HG03045 (cell line): ENCODE measurements around the gene GPR25.

Source experiments
- ATAC-seq: cut with Tn5 transposase; IDR thresholded peaks from one replicate; pipeline ENCODE4 v1.9.1; 2021; ENCODE audit warnings: mild to moderate bottlenecking, moderate library complexity; ENCODE audit not compliant: unreplicated experiment

Gene GPR25

DNA sequence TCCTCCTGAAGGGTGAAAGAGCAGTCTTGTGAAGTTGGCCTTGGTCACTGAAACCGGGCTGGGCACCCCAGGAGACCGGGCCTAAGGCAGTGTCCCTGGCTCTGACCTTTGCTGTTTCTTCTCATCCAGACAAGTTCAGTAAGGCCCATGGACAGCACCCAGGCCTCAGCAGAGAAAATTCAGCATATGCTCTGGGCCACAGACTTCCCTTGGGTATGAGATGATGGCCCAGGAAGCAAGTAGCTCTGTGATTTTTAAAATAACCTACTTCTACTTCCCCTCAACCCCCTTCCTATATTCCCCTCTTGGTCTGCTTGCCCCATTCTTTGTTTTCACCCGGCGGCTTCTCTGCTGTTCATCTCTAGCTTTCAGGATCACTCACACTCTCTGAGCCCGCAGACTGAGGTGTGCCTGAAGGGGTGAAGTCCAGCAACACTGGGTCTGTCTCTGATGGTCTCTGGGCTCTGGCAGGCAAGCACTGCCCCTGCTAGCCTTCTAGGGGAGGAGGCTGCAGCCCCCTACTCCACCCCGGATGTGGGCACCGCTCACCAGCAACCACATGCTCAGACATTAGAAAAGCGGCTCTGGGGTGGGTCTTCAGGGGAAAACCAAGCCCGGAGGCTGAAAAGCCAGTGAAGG lies 2.9 kb upstream of the GPR25 start:
- ATAC-seq, result peak; percentile 58

DNA sequence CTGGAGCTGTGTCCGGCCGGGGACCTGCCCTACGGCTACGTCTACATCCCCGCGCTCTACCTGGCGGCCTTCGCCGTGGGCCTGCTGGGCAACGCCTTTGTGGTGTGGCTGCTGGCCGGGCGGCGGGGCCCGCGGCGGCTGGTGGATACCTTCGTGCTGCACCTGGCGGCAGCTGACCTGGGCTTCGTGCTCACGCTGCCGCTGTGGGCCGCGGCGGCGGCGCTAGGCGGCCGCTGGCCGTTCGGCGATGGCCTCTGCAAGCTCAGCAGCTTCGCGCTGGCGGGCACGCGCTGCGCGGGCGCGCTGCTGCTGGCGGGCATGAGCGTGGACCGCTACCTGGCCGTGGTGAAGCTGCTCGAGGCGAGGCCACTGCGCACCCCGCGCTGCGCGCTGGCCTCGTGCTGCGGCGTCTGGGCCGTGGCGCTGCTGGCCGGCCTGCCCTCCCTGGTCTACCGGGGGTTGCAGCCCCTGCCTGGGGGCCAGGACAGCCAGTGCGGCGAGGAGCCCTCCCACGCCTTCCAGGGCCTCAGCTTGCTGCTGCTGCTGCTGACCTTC lies 412 bp downstream of the GPR25 start:
- ATAC-seq, result no peak

GRCh38 chr1:200873671-200874397 lies 1.1 kb downstream of the GPR25 start:
- no peak for ATAC-seq

DNA sequence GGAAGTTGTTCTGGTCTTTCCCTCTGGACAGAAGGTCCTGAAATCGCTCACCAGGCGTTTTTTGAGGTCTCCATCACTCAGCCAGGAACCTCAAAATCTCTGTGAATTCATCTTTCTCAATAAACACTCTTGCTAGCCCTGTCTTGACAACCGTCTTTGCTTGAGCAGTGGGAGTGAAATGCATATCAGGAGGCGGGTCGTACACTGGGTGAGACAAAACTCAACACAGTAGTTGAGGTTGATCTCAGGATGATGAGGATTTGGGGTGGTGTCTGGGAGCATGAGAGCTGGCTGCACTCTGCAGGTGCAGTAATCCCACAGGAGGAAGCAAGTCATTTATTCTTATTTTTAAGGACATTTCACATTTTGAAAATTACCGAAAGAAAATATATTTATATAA lies 1.9 kb downstream of the GPR25 start:
- ATAC-seq, result no peak

DNA sequence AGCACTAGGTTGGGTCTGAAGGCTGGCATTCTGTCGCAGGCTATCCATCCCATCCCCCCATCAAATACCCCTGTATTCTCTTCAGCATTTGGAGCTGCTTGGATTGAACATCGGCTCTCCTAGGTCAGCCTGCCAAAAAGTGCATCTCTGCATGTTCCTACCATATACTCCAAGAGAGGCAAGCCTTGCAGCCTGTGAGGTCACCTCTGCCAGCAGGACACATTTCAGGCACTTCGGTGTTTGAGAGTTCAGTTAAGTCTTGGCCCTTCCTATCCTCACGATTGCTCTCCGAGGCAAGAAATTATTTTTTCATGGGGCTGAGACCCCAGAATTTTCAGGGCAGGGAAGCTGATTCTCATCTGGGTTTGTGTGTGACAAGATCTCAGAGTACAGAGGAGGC lies 2.6 kb downstream of the GPR25 start:
- ATAC-seq, result no peak

DNA sequence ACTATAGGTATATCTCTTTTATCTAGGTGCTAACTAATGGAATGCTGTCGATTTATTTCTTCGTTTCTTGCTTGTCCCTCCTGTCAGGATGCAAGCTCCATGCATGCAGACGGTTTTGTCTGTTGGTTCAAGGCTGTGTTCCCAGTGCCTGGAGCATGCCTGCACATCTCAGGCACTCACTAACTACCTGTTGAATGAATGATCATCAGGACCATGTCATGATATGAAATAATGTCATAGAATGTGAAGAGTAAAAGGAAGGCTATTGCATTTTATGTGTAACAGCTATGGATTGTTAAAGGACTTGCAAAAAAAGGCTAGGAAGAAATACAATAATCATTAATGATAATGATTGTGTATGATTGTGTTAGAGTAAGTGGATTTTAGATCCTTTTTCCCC lies 4.2 kb downstream of the GPR25 start:
- no peak for ATAC-seq

DNA sequence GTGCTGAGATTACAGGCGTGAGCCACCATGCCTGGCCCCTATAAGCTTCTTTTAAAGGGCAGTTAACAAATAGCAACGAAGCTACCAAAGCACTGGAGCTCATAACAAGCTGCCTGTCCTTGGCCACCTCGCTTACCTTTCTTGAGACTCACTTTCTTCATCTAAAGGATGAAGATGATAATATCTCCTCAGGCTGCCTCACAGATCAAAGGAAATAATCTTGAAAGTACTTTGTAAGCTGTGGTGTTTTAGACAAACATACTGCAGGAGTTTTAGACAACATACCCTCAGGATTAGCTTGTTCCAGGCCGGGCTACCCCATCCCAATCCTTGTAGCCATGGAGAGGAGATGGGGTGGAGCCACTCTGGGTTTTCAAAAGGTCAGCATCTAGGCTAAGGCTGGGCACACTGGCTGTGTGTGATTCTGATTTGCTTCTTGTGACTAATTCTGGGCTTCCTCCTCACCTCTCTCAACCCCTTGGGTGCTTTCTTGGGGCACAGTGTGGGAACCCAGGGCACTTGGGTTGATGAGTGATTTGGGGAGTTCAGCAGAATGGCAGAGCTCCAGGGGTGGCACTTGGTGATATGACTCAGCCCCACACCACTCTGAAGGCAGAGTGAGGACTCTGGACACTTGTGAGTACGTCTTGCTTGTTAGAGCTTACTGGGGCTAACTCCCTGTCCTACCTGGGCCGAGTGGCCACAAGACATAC lies 5.2 kb downstream of the GPR25 start:
- peak; percentile 41 for ATAC-seq

GRCh38 chr1:200880212-200880611 lies 7.4 kb downstream of the GPR25 start:
- peak; percentile 86 for ATAC-seq

- no peak for ATAC-seq
Observed at GRCh38 chr1:200883118-200883517, 10.3 kb downstream of the GPR25 start.

DNA sequence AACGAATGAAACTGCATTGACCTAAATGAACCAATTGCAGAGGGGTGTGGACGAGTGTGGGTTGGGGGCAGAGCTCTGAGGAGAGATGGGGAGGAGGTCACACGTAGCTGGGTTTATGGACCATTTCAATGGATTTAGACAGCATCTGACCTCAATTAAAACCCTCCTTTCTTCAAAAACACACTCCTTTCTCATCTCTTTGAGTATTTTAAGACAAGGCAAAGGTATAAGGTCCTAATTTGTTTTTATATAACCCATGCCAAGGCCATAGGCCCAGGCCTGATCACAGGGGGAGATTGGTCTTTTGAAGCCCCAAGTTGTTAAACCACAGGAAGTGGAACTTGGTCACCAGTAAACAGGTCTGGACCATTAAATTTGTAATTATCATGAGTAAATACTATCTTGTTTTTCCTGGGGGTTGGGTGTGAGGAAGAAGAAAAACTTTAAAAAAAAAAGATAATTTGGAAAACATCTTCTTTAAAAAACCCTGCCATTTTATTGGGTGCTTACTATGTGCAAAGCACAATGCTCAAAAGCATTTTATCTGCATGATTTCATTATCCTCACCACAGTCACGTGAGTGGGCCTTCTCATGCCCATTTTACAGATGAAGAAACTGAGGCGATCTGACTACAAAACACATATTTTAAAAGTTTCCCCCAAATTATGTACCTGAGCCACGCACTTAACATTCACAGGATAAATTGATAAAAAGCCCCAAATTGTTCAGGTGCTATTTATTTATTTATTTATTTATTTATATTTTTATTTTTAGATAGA lies 13.0 kb downstream of the GPR25 start:
- no peak for ATAC-seq

- no peak for ATAC-seq
Observed at GRCh38 chr1:200886594-200886993, 13.8 kb downstream of the GPR25 start.

GRCh38 chr1:200887036-200887435 lies 14.3 kb downstream of the GPR25 start:
- no peak for ATAC-seq

GRCh38 chr1:200887772-200888348 lies 15.1 kb downstream of the GPR25 start:
- no peak for ATAC-seq

DNA sequence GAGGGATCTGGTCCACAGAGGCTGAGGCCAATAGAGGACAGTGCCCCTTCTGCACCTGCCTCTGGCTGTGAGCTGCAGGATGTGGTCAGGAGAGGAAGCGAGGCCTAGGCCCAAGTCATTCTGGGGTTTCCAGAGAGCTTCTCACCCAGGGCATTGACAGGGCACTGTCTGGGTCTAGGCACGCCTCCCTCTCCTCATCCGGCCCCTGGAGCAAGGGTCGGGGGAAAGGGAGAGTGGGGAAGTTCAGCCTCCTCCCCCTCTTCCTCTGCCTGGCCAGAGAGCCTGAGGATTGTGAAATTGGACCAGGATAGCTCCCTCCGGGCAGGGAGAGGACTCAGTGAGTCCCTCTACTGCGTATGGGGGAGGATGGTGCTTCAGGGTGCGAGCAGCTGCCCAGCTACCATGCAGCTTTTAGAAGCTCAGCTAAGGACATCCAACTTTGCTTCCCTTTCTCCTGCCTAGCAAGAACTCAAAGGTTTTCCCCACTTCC lies 15.6 kb downstream of the GPR25 start:
- peak; percentile 88 for ATAC-seq

DNA sequence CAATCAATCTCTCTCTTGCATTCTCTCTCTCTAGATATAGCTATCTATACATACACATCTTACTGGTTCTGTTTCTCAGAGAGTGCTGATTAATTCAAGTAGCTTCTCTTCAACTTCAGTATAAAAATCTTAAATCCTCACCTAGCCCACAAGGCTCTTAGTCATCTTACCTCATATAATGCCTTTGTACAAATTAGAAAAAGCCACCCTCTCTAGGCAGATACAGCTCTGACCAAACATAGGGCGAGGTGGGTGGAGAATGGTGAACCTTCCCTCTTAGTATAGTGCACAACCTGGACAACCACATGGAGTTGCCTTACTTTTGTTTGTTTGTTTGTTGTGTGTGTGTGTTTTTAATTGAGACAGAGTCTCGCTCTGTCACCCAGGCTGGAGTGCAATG lies 16.8 kb downstream of the GPR25 start:
- ATAC-seq, result no peak

DNA sequence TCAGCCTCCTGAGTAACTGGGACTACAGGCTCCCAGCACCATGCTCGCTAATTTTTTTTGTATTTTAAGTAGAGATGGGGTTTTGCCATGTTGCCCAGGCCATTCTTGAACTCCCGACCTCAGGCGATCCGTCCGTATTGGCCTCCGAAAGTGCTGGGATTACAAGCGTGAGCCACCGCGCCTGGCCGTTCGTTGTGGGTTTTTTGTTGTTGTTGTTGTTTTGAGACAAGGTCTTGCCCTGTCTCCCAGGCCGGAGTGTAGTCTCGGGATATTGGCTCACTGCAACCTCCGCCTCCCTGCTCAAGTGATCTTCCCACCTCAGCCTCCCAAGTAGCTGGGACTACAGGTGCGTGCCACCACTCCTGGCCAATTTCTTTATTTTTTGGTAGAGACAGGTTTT lies 17.2 kb downstream of the GPR25 start:
- no peak for ATAC-seq

GRCh38 chr1:200890818-200891773 lies 18.3 kb downstream of the GPR25 start:
- no peak for ATAC-seq

DNA sequence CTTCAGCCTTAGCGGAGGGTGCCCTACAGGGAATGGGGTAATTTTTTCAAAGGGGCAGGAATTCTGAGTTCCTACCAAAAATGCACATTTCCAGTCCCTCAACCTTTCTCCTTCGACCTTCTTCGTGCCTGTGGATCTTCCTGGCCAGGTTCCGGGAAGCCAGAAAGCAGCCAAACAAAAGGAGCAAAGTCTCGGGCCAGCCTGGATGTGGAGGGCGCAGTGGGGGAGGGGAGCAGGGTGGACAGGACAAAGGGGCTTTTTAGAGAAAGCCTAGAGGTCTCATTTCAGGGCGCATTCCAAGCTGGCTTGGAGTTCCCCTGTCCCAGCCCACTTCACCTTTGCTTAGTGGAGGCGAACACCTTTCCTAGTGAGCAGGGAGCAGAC lies 19.0 kb downstream of the GPR25 start:
- no peak for ATAC-seq

DNA sequence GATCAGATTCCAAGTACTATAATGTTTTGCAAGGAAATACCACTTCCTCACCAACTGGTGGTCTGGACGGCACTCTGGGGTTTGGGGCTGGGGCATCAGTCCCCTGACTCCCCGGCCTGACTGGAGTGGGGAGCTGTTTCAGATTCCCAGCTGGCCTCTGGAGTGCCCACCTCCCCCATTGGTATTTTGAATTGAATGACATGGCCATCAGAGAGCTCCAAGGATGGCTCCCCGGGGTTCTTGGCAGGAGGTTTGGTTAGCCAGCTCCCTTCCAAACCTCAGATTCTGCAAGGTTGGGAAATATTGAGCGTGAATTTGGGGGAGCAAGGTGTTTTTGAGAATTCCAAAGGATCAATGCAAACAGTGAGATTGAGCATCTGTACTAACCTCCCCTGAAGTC lies 19.8 kb downstream of the GPR25 start:
- ATAC-seq, result no peak
